Glutamatergic neuron (in vitro differentiated cells): ENCODE data around the gene CLSTN2. TPM values are rescaled to one million over a fixed set of nuclear protein-coding genes. Genes with fewer than 3 reads are reported as not detected.

ENCODE experiments used
- DNase-seq: peaks from one replicate; pipeline ENCODE4 v3.0.0; 2022
- H3K27ac Mint-ChIP-seq: one replicate; pipeline ENCODE4 v1.8.0; 2020; ENCODE audit warnings: mild to moderate bottlenecking, mixed read lengths, inconsistent platforms; ENCODE audit not compliant: unreplicated experiment
- H3K27me3 Mint-ChIP-seq: one replicate; pipeline ENCODE4 v1.8.0; 2020; ENCODE audit warnings: mild to moderate bottlenecking, moderate library complexity, mixed read lengths, inconsistent platforms; ENCODE audit not compliant: unreplicated experiment
- H3K36me3 Mint-ChIP-seq: one replicate; pipeline ENCODE4 v1.8.0; 2020; ENCODE audit warnings: mild to moderate bottlenecking, mixed read lengths, inconsistent platforms; ENCODE audit not compliant: unreplicated experiment
- H3K4me1 Mint-ChIP-seq: one replicate; pipeline ENCODE4 v1.8.0; 2020; ENCODE audit warnings: mild to moderate bottlenecking, low read depth, mixed read lengths, inconsistent platforms; ENCODE audit not compliant: unreplicated experiment
- H3K4me3 Mint-ChIP-seq: one replicate; pipeline ENCODE4 v1.8.0; 2020; ENCODE audit warnings: mild to moderate bottlenecking, mixed read lengths, inconsistent platforms; ENCODE audit not compliant: unreplicated experiment
- H3K9me3 Mint-ChIP-seq: one replicate; pipeline ENCODE4 v1.8.0; 2020; ENCODE audit warnings: mild to moderate bottlenecking, moderate library complexity, mixed read lengths, inconsistent platforms; ENCODE audit not compliant: unreplicated experiment
- total RNA-seq: library from RNA; stranded (reverse); fragmentation: NEBNext Ultra II Directional; extraction: Animal tissue kit (Norgen Biotek cat#: 25700); gene quantifications from one replicate; pipeline ENCODE4 v1.2.1, GENCODE V29; 2021; ENCODE audit not compliant: unreplicated experiment
- TF ChIP-seq, protein P1 (sequence below): fragments of 200-600 bp; sonication (generic); IDR thresholded peaks from one replicate; pipeline ENCODE4 v1.5.0; 2021; ENCODE audit not compliant: partially characterized antibody, unreplicated experiment

The CLSTN2 gene
- total RNA-seq, 1 donor from 2014 or later = 3.1 TPM

DNA sequence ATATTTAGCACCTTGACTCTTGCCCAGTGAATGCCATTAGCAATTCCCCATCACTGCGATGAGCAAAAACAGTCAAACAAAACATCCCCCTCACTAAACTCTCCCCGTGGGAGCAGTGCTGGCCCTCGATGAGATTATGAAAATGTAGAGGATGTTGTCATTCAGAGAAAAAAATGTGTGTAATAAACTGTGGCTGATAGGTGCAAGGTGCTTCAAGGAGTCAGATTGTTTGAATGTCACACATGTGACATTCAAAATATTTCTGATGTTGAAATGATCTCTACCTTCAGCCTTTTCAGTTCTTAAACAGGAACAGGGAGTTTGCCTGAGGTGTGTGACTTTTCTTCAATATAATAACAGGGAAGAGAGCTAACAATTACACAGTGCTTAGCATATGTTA lies 461.1 kb downstream of the CLSTN2 start:
- H3K36me3 Mint-ChIP-seq = no peaks in the 10 kb centered on the region
- H3K4me3 Mint-ChIP-seq = no peak overlapping the region
- no peak for DNase-seq
- H3K4me1 Mint-ChIP-seq = no peaks in the 10 kb centered on the region
- no peaks in the 10 kb centered on the region for H3K27me3 Mint-ChIP-seq
- TF ChIP-seq, protein P1, sequence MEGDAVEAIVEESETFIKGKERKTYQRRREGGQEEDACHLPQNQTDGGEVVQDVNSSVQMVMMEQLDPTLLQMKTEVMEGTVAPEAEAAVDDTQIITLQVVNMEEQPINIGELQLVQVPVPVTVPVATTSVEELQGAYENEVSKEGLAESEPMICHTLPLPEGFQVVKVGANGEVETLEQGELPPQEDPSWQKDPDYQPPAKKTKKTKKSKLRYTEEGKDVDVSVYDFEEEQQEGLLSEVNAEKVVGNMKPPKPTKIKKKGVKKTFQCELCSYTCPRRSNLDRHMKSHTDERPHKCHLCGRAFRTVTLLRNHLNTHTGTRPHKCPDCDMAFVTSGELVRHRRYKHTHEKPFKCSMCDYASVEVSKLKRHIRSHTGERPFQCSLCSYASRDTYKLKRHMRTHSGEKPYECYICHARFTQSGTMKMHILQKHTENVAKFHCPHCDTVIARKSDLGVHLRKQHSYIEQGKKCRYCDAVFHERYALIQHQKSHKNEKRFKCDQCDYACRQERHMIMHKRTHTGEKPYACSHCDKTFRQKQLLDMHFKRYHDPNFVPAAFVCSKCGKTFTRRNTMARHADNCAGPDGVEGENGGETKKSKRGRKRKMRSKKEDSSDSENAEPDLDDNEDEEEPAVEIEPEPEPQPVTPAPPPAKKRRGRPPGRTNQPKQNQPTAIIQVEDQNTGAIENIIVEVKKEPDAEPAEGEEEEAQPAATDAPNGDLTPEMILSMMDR = no peak
- no peaks in the 10 kb centered on the region for H3K9me3 Mint-ChIP-seq
- no peak overlapping the region for H3K27ac Mint-ChIP-seq

DNA sequence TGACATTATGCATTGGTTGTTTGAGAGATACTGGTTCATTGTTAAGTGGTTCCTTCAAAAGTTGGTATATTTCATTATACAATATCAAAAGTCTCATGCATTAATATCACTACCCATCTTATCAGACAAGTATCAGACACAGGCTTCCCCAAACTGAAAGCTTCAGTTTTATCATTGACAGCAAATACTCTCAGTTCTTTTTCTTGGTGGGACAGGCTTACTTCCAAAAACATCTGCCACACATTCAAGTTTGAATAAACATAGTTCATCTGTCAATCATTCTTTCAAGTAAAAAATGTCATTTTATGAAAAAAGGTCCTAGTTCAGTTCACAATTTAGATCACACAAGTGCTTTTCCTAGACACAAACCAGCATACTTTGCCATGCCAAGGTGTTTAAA lies 462.9 kb downstream of the CLSTN2 start:
- Mint-ChIP-seq H3K27ac (no peak overlapping the region), H3K27me3 (peaks cover 1% of the 10 kb centered on the region), H3K4me1 (no peaks in the 10 kb centered on the region), H3K9me3 (no peaks in the 10 kb centered on the region), H3K36me3 (no peaks in the 10 kb centered on the region), H3K4me3 (no peak overlapping the region)
- TF ChIP-seq, protein P1 = no peak
- DNase-seq = no peak

DNA sequence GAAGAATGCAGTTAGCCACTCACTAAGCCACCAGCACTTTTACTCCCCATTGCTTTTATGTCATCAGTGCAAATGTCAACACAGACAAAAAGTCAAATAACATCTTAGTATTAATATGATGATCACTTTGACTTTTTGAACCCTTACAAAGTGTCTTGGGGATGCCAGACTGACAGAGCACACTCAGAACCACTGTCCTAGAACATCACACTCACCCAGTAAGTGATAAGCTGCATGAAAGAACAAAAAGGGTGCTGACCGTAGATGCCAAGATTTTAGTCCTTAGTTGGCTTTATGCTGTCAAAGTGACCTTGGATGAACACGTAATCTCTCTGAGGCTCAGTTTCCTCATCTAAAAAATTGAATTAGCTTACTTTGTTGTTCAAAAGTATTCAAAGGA lies 463.4 kb downstream of the CLSTN2 start:
- H3K4me1 Mint-ChIP-seq = no peaks in the 10 kb centered on the region
- no peaks in the 10 kb centered on the region for H3K9me3 Mint-ChIP-seq
- peaks cover 1% of the 10 kb centered on the region for H3K27me3 Mint-ChIP-seq
- H3K36me3 Mint-ChIP-seq = no peaks in the 10 kb centered on the region
- no peak overlapping the region for H3K4me3 Mint-ChIP-seq
- DNase-seq = no peak
- TF ChIP-seq, protein P1 = no peak
- H3K27ac Mint-ChIP-seq = no peak overlapping the region

DNA sequence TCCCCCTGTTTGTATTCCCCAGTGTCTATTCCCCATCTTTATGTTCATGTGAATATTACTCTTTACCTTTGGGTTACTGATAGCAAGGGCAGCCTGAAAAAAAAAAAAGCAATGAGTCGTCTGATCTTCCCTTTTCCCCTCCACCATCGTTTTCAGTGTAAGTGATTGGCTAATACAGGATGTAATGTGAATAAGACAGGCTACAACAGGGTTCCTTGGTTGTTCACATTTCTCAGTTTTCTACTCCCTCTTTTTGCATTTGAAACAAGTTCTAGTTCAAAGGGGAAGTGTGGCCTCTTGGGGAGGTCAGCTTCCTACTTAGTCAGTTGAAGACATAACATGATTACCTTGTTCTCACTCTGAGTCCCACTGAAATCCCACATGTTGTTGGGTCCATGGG lies 464.9 kb downstream of the CLSTN2 start:
- Mint-ChIP-seq H3K36me3 (no peaks in the 10 kb centered on the region), H3K4me3 (no peak overlapping the region), H3K27me3 (peaks cover 1% of the 10 kb centered on the region), H3K27ac (no peak overlapping the region), H3K9me3 (no peaks in the 10 kb centered on the region), H3K4me1 (no peaks in the 10 kb centered on the region)
- TF ChIP-seq, protein P1 = no peak
- no peak for DNase-seq

DNA sequence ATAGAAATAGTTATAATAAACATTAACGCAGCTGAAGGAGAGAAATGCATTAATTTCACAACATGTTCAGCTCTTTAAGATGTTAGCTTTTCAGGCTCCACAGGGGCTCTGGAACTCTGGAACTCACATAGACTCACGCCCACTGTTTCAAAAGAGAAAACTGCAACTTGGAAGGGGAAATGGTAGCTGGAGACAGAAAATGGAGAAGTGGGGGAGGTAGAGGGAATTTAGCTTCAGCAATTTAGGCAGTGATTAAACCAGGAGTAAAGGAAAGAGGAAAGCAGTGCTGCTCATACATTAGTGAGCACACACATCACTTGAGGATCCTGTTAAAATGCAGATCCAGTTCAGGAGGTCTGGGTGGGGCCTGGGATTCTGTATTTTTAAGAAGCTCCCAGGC lies 468.1 kb downstream of the CLSTN2 start:
- no peak for DNase-seq
- H3K36me3 Mint-ChIP-seq = no peaks in the 10 kb centered on the region
- TF ChIP-seq, protein P1 = no peak
- no peak overlapping the region for H3K27ac Mint-ChIP-seq
- H3K9me3 Mint-ChIP-seq = peaks cover 2% of the 10 kb centered on the region
- H3K27me3 Mint-ChIP-seq = peaks cover 1% of the 10 kb centered on the region
- peaks cover 4% of the 10 kb centered on the region for H3K4me1 Mint-ChIP-seq
- H3K4me3 Mint-ChIP-seq = no peak overlapping the region
